ENCODE data around the gene CRISP2. TPM values are rescaled to one million over a fixed set of nuclear protein-coding genes. Genes with fewer than 3 reads are reported as not detected.
"Not testable (repeated sequence)": the region's sequence is repeated elsewhere in the genome, so short reads cannot be mapped to it uniquely, and the experiment has no call there.

CRISP2 gene
- total RNA-seq, 4 donors from 2014 or later: 0.57 to 0.76 TPM; not detected in 2

DNA sequence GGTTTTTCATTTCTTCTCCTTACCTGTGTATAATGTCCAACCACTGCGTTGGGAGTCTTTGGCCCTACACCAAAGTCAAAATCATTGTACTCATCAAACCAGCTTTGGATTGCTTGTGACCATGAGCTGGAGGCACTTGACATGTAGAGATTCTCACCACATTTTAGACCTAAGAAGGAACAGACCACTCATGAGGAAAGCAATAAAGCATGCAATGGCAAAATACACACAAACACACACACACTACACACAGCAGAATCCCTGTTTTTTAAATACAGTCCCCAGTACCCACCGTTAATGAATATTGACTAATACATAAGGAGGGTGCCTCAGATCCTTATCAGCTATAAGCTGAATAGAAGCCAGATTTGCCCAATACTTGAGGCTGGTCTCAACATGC lies 20.3 kb upstream of the CRISP2 start:
- Histone ChIP-seq H3K4me1 (no peaks in the 10 kb centered on the region), H3K36me3 (no peaks in the 10 kb centered on the region), H3K4me3 (no peak overlapping the region), H3K27ac (no peak overlapping the region), H3K27me3 (no peaks in the 10 kb centered on the region), H3K9me3 (no peaks in the 10 kb centered on the region)
- intact Hi-C loops (cut with DNase I): no loop called here
- TF ChIP-seq, protein P1, sequence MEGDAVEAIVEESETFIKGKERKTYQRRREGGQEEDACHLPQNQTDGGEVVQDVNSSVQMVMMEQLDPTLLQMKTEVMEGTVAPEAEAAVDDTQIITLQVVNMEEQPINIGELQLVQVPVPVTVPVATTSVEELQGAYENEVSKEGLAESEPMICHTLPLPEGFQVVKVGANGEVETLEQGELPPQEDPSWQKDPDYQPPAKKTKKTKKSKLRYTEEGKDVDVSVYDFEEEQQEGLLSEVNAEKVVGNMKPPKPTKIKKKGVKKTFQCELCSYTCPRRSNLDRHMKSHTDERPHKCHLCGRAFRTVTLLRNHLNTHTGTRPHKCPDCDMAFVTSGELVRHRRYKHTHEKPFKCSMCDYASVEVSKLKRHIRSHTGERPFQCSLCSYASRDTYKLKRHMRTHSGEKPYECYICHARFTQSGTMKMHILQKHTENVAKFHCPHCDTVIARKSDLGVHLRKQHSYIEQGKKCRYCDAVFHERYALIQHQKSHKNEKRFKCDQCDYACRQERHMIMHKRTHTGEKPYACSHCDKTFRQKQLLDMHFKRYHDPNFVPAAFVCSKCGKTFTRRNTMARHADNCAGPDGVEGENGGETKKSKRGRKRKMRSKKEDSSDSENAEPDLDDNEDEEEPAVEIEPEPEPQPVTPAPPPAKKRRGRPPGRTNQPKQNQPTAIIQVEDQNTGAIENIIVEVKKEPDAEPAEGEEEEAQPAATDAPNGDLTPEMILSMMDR (IDR thresholded peaks at IDR 0.05): no peak
- no peak for TF ChIP-seq POLR2A (IDR thresholded peaks at IDR 0.05)
- no peak for DNase-seq
- WGBS, 2 donors: 41 to 71% methylated on average over 2 of the region's 2 CpGs

DNA sequence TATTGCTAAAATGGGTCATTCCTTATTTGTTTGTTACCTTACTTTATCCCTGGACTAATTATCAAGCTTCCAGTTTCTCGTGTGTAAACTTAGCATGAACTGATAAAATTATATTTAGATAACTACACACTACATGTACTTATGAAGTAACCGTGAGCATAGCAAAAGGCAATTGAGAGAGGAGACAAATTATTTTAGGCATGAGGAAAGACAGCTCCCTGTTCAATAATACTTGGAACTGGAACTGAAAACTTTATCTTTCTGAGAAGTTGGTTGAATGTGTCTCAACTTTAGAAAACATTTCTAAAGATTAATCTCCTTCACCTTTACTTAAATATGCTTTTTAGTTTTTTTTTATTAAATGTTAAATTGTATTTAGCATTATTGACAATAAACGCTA lies 19.4 kb upstream of the CRISP2 start:
- Histone ChIP-seq H3K36me3 (no peaks in the 10 kb centered on the region), H3K9me3 (no peaks in the 10 kb centered on the region), H3K27me3 (no peaks in the 10 kb centered on the region), H3K4me3 (no peak overlapping the region), H3K4me1 (no peaks in the 10 kb centered on the region), H3K27ac (no peak overlapping the region)
- intact Hi-C loops (cut with DNase I): no loop called here
- WGBS, 2 donors: 77 to 80% methylated on average over 3 of the region's 3 CpGs
- no peak for DNase-seq
- TF ChIP-seq, protein P1 (IDR thresholded peaks at IDR 0.05): no peak
- TF ChIP-seq POLR2A (IDR thresholded peaks at IDR 0.05): no peak

DNA sequence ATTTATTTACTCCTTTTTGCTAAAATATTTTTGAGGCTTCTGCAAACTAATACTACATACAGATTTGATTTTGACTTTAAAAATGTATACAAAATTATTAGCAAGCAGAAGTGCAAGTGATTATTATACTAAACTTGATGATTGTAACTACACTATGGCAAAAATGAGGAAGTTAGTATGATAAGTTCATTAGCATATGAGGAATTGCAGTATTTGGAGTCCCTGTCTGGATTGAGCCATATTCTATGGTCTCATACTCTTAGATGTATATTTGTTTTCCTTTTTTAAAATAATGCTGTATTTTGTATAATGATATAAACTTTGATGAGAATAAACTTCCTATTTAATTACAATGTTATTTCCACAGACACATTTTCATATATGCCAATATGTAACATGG lies 16.9 kb upstream of the CRISP2 start:
- Histone ChIP-seq H3K27ac (no peak overlapping the region), H3K27me3 (no peaks in the 10 kb centered on the region), H3K36me3 (no peaks in the 10 kb centered on the region), H3K4me1 (no peaks in the 10 kb centered on the region), H3K9me3 (no peaks in the 10 kb centered on the region), H3K4me3 (no peak overlapping the region)
- TF ChIP-seq, protein P1 (IDR thresholded peaks at IDR 0.05): no peak
- TF ChIP-seq POLR2A (IDR thresholded peaks at IDR 0.05): no peak
- intact Hi-C loops (cut with DNase I): no loop called here
- DNase-seq: no peak

DNA sequence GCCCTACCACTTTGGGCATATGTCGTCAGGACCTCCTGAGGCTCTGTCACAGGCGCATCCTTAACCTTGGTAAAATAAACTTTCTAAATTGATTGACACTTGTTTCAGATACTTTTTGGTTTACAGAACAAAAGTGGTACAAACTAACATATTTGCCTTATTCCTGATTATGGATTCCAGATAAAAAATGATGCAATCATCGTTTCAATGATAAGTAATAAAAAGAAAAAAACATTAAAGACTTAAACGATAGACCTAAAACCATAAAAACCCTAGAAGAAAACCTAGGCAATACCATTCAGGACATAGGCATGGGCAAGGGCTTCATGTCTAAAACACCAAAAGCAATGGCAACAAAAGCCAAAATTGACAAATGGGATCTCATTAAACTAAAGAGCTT lies 10.6 kb upstream of the CRISP2 start:
- 58 to 74% methylated on average over 4 of the region's 4 CpGs for WGBS, 2 donors
- H3K27ac ChIP-seq; H3K36me3 ChIP-seq; H3K4me3 ChIP-seq; H3K4me1 ChIP-seq; H3K9me3 ChIP-seq; H3K27me3 ChIP-seq; DNase-seq; intact Hi-C loops (cut with DNase I): not testable (repeated sequence)

DNA sequence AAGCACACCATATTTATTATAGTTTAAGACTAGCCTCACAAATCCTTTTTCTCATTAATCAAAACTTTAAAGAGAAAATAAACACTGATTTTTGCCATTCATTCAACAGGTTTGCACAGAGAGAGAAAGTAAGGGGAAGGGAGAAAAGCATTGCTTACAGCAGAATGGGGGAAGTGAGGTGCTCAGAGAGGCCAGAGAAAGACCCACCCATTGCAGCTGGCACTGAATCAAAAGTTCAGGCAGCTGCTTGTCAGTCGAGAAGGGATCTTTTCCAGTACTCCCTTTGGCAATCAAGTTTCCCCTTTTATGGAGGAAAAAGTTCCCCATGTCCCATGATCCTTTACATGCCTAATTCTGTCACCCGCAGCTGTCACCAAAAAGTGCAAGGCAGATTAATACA lies 8.0 kb upstream of the CRISP2 start:
- H3K4me1 ChIP-seq: no peaks in the 10 kb centered on the region
- H3K9me3 ChIP-seq: no peaks in the 10 kb centered on the region
- H3K27me3 ChIP-seq: no peaks in the 10 kb centered on the region
- TF ChIP-seq, protein P1 (IDR thresholded peaks at IDR 0.05): no peak
- TF ChIP-seq POLR2A (IDR thresholded peaks at IDR 0.05): no peak
- DNase-seq: no peak
- no peaks in the 10 kb centered on the region for H3K36me3 ChIP-seq
- WGBS, 2 donors: 26 to 42% methylated on average over 2 of the region's 2 CpGs
- H3K27ac ChIP-seq: no peak overlapping the region
- H3K4me3 ChIP-seq: no peak overlapping the region
- intact Hi-C loops (cut with DNase I): no loop called here

DNA sequence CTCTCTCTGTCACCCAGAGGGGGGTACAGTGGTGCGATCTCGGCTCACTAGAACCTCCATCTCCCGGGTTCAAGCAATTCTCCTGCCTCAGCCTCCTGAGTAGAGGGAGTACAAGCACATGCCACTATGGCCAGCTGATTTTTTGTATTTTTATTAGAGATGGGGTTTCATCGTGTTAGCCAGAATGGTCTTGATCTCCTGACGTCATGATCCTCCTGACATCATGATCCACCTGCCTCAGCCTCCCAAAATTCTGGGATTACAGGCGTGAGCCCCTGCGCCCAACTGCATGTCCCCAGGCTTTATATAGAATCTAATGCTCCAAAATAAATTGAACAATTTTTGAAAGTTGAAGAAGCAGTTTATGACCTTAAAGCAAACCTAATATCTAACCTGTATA lies 7.0 kb upstream of the CRISP2 start:
- no peaks in the 10 kb centered on the region for H3K36me3 ChIP-seq
- TF ChIP-seq, protein P1 (IDR thresholded peaks at IDR 0.05): no peak
- no peak for TF ChIP-seq POLR2A (IDR thresholded peaks at IDR 0.05)
- intact Hi-C loops (cut with DNase I): no loop called here
- no peaks in the 10 kb centered on the region for H3K4me1 ChIP-seq
- no peaks in the 10 kb centered on the region for H3K27me3 ChIP-seq
- no peaks in the 10 kb centered on the region for H3K9me3 ChIP-seq
- no peak overlapping the region for H3K4me3 ChIP-seq
- 83 to 85% methylated on average over 7 of the region's 7 CpGs for WGBS, 2 donors
- no peak for DNase-seq
- H3K27ac ChIP-seq: no peak overlapping the region
